HCT116 (cell line): ENCODE measurements around the gene SLC26A9.

Source experiments
- POLR2AphosphoS5 ChIP-seq: IDR thresholded peaks from 2 replicates; pipeline ENCODE4 v1.6.1; 2011; ENCODE audit warnings: mild to moderate bottlenecking, low read depth, low read length, moderate library complexity
- ZFX ChIP-seq: fragments of 450-650 bp; IDR thresholded peaks from 2 replicates; pipeline ENCODE4 v1.6.1; 2017
- TF ChIP-seq, protein P1 (sequence below), 3 experiments: fragments of 200-600 bp in 1 of 3; sonication (generic) in 1 of 3; IDR thresholded peaks in 2 of 3; conservative IDR thresholded peaks in 1 of 3; 2 replicates each; pipeline ENCODE4 v1.5.1; 2012 to 2017; ENCODE audit warnings: low read depth in 2 of 3, low read length in 2 of 3, antibody characterized with exemption in 1 of 3, borderline replicate concordance in 1 of 3, control low read depth in 1 of 3, mild to moderate bottlenecking in 1 of 3, mixed read lengths in 1 of 3, mixed run types in 1 of 3, moderate library complexity in 1 of 3; ENCODE audit not compliant: insufficient read depth in 1 of 3

DNA sequence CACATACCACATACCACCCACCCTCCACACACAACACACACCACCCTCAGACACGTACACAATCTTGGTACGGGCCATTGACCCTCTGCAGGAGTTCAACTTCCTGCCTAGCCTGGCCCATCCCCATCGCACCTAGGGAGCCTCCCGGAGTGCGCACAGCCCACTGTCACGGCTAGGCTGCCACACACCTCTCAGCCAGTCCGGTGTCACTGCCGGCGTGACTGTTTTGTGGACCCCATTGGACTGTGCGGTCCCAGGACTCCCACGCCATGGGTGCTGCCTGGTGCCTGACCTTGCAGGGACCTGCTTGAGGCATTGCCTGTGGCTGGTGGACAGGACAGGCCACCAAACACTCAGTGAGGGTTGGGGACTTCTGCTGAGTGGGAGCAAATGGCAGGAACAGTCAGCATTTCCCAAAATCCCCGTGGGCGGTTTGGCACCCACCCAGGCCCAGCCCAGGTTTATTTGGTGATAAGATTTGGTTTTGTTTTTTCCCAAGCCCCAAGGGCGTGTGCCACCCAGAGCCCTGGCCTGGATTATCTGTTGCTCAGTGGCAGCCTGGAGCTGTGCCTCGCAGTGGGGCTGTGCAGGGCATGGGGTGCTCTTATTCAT lies 32.2 kb upstream of the SLC26A9 start:
- TF ChIP-seq, protein P1, sequence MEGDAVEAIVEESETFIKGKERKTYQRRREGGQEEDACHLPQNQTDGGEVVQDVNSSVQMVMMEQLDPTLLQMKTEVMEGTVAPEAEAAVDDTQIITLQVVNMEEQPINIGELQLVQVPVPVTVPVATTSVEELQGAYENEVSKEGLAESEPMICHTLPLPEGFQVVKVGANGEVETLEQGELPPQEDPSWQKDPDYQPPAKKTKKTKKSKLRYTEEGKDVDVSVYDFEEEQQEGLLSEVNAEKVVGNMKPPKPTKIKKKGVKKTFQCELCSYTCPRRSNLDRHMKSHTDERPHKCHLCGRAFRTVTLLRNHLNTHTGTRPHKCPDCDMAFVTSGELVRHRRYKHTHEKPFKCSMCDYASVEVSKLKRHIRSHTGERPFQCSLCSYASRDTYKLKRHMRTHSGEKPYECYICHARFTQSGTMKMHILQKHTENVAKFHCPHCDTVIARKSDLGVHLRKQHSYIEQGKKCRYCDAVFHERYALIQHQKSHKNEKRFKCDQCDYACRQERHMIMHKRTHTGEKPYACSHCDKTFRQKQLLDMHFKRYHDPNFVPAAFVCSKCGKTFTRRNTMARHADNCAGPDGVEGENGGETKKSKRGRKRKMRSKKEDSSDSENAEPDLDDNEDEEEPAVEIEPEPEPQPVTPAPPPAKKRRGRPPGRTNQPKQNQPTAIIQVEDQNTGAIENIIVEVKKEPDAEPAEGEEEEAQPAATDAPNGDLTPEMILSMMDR (IDR thresholded peaks at IDR 0.05 in 2 of 3, conservative IDR thresholded peaks at IDR 0.05 in 1 of 3; ENCODE audit: borderline replicate concordance in 1 of 3, insufficient read depth in 1 of 3, low read depth in 2 of 3, low read length in 2 of 3) = no peak
- no peak for TF ChIP-seq ZFX
- TF ChIP-seq POLR2AphosphoS5 = no peak
